Endodermal cell (in vitro differentiated cells): Measurements from ENCODE around the gene RNF169. TPM values are rescaled to one million over a fixed set of nuclear protein-coding genes. Genes with fewer than 3 reads are reported as not detected.

Source experiments
- DNase-seq: peaks from one replicate; pipeline ENCODE4 v3.0.0-alpha.2; 2017
- H3K27ac ChIP-seq: 2 replicates; pipeline ENCODE4 v1.5.1; 2013; ENCODE audit warnings: mild to moderate bottlenecking, low read depth, low read length, moderate library complexity
- H3K27me3 ChIP-seq: 2 replicates; pipeline ENCODE4 v1.6.1; 2013; ENCODE audit warnings: mild to moderate bottlenecking, low read length, moderate library complexity; ENCODE audit not compliant: insufficient read depth, control insufficient read depth, poor library complexity, severe bottlenecking
- H3K36me3 ChIP-seq: 2 replicates; pipeline ENCODE4 v1.7.0; 2013; ENCODE audit warnings: mild to moderate bottlenecking, low read length, moderate library complexity; ENCODE audit not compliant: control insufficient read depth, insufficient read depth
- H3K4me1 ChIP-seq: one replicate; pipeline ENCODE4 v1.7.0; 2013; ENCODE audit warnings: low read length; ENCODE audit not compliant: control insufficient read depth, insufficient read depth
- H3K4me3 ChIP-seq: 2 replicates; pipeline ENCODE4 v1.5.1; 2013; ENCODE audit warnings: mild to moderate bottlenecking, low read length, moderate library complexity
- H3K9ac ChIP-seq: 2 replicates; pipeline ENCODE4 v1.6.1; 2013; ENCODE audit warnings: mild to moderate bottlenecking, low read length, moderate library complexity; ENCODE audit not compliant: poor library complexity, severe bottlenecking; ENCODE audit errors: extremely low read depth
- H3K9me3 ChIP-seq: 2 replicates; pipeline ENCODE4 v1.6.1; 2013; ENCODE audit warnings: mild to moderate bottlenecking, low read length, moderate library complexity; ENCODE audit not compliant: control insufficient read depth
- H3K27ac Mint-ChIP-seq: 2 replicates; pipeline ENCODE4 v1.8.0; 2020; ENCODE audit warnings: mixed read lengths
- H3K27me3 Mint-ChIP-seq: 2 replicates; pipeline ENCODE4 v1.8.0; 2021; ENCODE audit warnings: mild to moderate bottlenecking, mixed read lengths; ENCODE audit not compliant: insufficient read depth
- H3K36me3 Mint-ChIP-seq: 2 replicates; pipeline ENCODE4 v1.8.0; 2020; ENCODE audit warnings: low read depth, mixed read lengths
- H3K4me1 Mint-ChIP-seq: 2 replicates; pipeline ENCODE4 v1.8.0; 2020; ENCODE audit warnings: mixed read lengths
- H3K4me3 Mint-ChIP-seq: 2 replicates; pipeline ENCODE4 v1.8.0; 2020; ENCODE audit warnings: mild to moderate bottlenecking, moderate library complexity, mixed read lengths
- H3K9me3 Mint-ChIP-seq: 2 replicates; pipeline ENCODE4 v1.8.0; 2020; ENCODE audit warnings: mild to moderate bottlenecking, mixed read lengths
- CTCF ChIP-seq: fragments of 200-600 bp; sonication (generic); conservative IDR thresholded peaks from 2 replicates; pipeline ENCODE4 v1.5.0; 2021; ENCODE audit warnings: antibody characterized with exemption, mild to moderate bottlenecking
- WGBS, 2 experiments: methylation state at CpG; one replicate each; pipeline versions ENCODE4 v1.1.5 to v1.1.7; 2013; ENCODE audit warnings: missing lambda C conversion rate in 2 of 2, mixed read lengths in 1 of 2; ENCODE audit not compliant: insufficient coverage in 1 of 2, insufficient read length in 1 of 2; 5-methylcytosine and 5-hydroxymethylcytosine counted together
- total RNA-seq, 2 donors: library from RNA; stranded (reverse); fragmentation: NEBNext Ultra II Directional in 1 of 2; extraction: Animal tissue kit (Norgen Biotek cat#: 25700) in 1 of 2; gene quantifications; 2 replicates in 1 of 2; 3 replicates in 1 of 2; pipeline ENCODE4 v1.2.1, GENCODE V29; 2021

Gene RNF169
- total RNA-seq, 2 donors from 2014 or later, result 18.3 to 23.6 TPM

- no peaks in the 10 kb centered on the region for H3K9me3 Mint-ChIP-seq
- no peak overlapping the region for H3K4me3 Mint-ChIP-seq
- DNase-seq, result no peak
- no peaks in the 10 kb centered on the region for H3K27me3 Mint-ChIP-seq
- peaks cover 81% of the 10 kb centered on the region for H3K36me3 ChIP-seq
- WGBS, 2 experiments, result no CpG with 5 or more reads among the region's 1 CpG
- no peak overlapping the region for H3K4me3 ChIP-seq
- H3K9me3 ChIP-seq, result no peaks in the 10 kb centered on the region
- H3K4me1 ChIP-seq, result no peaks in the 10 kb centered on the region
- H3K27me3 ChIP-seq, result no peaks in the 10 kb centered on the region
- peaks cover 13% of the 10 kb centered on the region for H3K4me1 Mint-ChIP-seq
- peaks cover 46% of the 10 kb centered on the region for H3K36me3 Mint-ChIP-seq
- no peak for TF ChIP-seq CTCF
- H3K27ac ChIP-seq, result no peak overlapping the region
- H3K27ac Mint-ChIP-seq, result no peak overlapping the region
- H3K9ac ChIP-seq, result no peak overlapping the region
These were observed 90.8 kb downstream of the RNF169 start for GRCh38 chr11:74839446-74839845.

DNA sequence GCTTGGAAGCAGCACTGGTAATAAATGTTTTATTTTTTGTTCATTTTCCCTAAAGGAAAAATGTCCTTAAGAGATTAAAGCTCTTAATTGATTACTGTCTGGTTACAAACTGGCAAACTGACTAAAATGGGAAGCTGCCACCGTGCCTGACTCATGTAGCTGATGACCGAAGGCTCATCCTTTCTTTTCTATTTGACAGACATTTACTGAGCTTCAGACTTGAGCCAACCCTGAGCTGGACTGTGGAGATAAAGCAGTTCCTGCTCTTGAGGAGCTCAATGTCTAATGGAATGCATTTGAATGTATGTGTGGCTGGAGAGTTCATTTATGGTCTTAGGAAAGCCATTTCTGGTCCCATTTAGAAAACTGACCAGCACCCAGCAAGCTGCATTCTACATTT is 91.3 kb downstream of the RNF169 start:
- Mint-ChIP-seq H3K36me3 (peaks cover 42% of the 10 kb centered on the region), H3K27ac (no peak overlapping the region), H3K4me3 (no peak overlapping the region), H3K27me3 (no peaks in the 10 kb centered on the region), H3K4me1 (peaks cover 13% of the 10 kb centered on the region), H3K9me3 (no peaks in the 10 kb centered on the region)
- Histone ChIP-seq H3K9ac (no peak overlapping the region), H3K36me3 (peaks cover 78% of the 10 kb centered on the region), H3K4me3 (no peak overlapping the region), H3K27ac (no peak overlapping the region), H3K4me1 (no peaks in the 10 kb centered on the region), H3K27me3 (no peaks in the 10 kb centered on the region), H3K9me3 (no peaks in the 10 kb centered on the region)
- WGBS, 2 experiments, result 98 to 100% methylated on average over 2 of the region's 2 CpGs
- no peak for DNase-seq
- TF ChIP-seq CTCF, result no peak

DNA sequence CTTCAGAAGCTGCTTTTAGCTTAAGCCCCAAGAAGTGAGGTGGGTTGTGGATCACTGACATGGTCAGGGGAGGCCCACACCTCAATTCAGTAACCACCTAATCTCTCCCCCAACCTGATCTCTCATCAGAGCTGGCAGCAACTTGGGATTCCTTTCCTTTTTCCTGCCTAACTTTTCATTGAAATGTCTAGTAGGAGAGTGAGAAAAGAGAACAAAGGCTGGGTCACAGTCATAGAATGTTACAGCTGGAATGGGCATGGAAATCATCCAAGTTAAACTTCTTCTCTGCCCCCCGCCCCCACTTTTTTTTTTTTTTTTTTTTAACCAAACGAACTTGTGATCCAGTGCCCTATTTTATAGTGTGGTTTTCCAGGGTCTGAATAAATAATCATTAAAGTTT is 91.8 kb downstream of the RNF169 start:
- no peak overlapping the region for H3K9ac ChIP-seq
- 93% methylated on average over 2 of the region's 2 CpGs; no CpG with 5 or more reads in 1 of the 2 experiments for WGBS, 2 experiments
- Mint-ChIP-seq H3K27me3 (no peaks in the 10 kb centered on the region), H3K4me3 (no peak overlapping the region), H3K9me3 (no peaks in the 10 kb centered on the region), H3K27ac (no peak overlapping the region), H3K4me1 (peaks cover 13% of the 10 kb centered on the region), H3K36me3 (peaks cover 42% of the 10 kb centered on the region)
- DNase-seq, result no peak
- no peak overlapping the region for H3K4me3 ChIP-seq
- peaks cover 78% of the 10 kb centered on the region for H3K36me3 ChIP-seq
- no peaks in the 10 kb centered on the region for H3K4me1 ChIP-seq
- H3K9me3 ChIP-seq, result no peaks in the 10 kb centered on the region
- no peaks in the 10 kb centered on the region for H3K27me3 ChIP-seq
- no peak overlapping the region for H3K27ac ChIP-seq
- no peak for TF ChIP-seq CTCF
